HL-60 (cell line): ENCODE measurements around the gene INO80.

ENCODE experiments used
- GABPA ChIP-seq: IDR thresholded peaks from 2 replicates; pipeline ENCODE4 v1.6.1; 2012; ENCODE audit warnings: low read depth
- TF ChIP-seq, protein P1 (sequence below): IDR thresholded peaks from 2 replicates; pipeline ENCODE4 v1.6.1; 2012; ENCODE audit warnings: low read depth; ENCODE audit not compliant: insufficient replicate concordance
- TF ChIP-seq, protein P2 (sequence below): IDR thresholded peaks from one replicate; pipeline ENCODE4 v1.5.1; 2011; ENCODE audit warnings: low read length, control low read depth, inconsistent platforms; ENCODE audit not compliant: insufficient read depth

DNA sequence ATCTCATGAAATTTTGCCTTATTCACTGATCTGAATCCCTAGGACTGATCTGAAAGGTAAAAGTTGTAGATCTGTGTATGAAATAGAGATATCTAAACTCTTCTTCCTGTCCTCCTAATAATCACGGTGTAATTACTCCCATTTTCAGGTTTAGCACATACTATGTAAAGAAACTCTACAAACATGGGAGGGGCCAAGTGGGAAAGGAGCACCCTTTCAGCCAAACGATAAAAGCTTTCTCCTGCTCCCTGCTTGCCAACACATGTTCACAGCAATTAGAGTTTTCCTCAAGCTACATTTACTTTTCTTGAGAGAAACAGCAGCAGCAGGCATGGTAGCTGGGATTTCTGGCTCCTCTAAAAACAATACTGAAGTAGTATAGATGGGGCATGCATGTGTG is 91.2 kb downstream of the INO80 start:
- TF ChIP-seq, protein P1, sequence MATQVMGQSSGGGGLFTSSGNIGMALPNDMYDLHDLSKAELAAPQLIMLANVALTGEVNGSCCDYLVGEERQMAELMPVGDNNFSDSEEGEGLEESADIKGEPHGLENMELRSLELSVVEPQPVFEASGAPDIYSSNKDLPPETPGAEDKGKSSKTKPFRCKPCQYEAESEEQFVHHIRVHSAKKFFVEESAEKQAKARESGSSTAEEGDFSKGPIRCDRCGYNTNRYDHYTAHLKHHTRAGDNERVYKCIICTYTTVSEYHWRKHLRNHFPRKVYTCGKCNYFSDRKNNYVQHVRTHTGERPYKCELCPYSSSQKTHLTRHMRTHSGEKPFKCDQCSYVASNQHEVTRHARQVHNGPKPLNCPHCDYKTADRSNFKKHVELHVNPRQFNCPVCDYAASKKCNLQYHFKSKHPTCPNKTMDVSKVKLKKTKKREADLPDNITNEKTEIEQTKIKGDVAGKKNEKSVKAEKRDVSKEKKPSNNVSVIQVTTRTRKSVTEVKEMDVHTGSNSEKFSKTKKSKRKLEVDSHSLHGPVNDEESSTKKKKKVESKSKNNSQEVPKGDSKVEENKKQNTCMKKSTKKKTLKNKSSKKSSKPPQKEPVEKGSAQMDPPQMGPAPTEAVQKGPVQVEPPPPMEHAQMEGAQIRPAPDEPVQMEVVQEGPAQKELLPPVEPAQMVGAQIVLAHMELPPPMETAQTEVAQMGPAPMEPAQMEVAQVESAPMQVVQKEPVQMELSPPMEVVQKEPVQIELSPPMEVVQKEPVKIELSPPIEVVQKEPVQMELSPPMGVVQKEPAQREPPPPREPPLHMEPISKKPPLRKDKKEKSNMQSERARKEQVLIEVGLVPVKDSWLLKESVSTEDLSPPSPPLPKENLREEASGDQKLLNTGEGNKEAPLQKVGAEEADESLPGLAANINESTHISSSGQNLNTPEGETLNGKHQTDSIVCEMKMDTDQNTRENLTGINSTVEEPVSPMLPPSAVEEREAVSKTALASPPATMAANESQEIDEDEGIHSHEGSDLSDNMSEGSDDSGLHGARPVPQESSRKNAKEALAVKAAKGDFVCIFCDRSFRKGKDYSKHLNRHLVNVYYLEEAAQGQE = no peak
- TF ChIP-seq, protein P2, sequence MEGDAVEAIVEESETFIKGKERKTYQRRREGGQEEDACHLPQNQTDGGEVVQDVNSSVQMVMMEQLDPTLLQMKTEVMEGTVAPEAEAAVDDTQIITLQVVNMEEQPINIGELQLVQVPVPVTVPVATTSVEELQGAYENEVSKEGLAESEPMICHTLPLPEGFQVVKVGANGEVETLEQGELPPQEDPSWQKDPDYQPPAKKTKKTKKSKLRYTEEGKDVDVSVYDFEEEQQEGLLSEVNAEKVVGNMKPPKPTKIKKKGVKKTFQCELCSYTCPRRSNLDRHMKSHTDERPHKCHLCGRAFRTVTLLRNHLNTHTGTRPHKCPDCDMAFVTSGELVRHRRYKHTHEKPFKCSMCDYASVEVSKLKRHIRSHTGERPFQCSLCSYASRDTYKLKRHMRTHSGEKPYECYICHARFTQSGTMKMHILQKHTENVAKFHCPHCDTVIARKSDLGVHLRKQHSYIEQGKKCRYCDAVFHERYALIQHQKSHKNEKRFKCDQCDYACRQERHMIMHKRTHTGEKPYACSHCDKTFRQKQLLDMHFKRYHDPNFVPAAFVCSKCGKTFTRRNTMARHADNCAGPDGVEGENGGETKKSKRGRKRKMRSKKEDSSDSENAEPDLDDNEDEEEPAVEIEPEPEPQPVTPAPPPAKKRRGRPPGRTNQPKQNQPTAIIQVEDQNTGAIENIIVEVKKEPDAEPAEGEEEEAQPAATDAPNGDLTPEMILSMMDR = no peak
- TF ChIP-seq GABPA = no peak
